GM21528 (cell line): ENCODE measurements around the gene UBAC2.
A peak's percentile ranks its signal among the peaks of the same experiment; 100 is the strongest.
"Not testable (repeated sequence)": the region's sequence is repeated elsewhere in the genome, so short reads cannot be mapped to it uniquely, and the experiment has no call there.

Source experiments
- ATAC-seq: cut with Tn5 transposase; IDR thresholded peaks from one replicate; pipeline ENCODE4 v1.9.1; 2021; ENCODE audit warnings: mild to moderate bottlenecking, moderate library complexity; ENCODE audit not compliant: unreplicated experiment, low FRiP score

UBAC2 gene

GRCh38 chr13:99230991-99231390 is 30.3 kb downstream of the UBAC2 start:
- no peak for ATAC-seq

DNA sequence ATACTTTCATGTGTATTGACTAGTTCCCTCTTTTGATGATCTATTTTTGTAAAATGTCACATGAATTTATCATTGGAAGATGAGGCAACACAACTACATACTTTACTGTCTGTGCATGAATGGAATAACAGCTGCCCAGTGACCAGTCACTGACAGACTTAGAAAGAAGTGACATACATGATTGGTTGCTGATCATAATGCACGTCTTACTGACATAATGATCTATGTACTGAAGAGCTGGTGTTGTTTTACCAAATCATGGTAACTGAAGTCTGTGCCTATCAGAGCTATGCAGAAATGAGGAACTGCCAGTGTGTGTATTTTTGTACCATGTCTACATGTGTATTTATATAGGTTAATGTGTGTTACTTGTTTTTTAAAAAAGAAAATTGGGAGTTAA is 31.1 kb downstream of the UBAC2 start:
- ATAC-seq = no peak

- ATAC-seq = no peak
Measured at GRCh38 chr13:99237981-99238662, 37.5 kb downstream of the UBAC2 start.

DNA sequence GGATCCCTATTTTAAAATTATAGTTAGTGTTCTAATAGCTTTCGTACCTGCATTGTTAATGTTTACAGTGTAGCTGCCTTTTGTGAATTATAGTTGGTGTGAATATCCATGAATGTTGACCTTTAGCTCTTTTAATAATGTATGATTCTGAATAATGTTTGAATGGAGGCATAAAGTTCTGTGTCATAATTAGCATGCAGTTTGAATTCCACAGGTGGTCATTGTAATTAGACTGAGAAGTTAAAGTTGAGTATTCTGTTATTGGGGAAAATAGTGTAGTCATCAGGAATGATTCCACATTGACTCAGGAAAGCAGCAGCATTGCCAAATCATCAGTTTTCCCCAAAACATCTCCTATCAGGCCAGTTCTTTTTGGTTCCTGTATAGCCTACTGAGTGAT is 45.4 kb downstream of the UBAC2 start:
- ATAC-seq = no peak

DNA sequence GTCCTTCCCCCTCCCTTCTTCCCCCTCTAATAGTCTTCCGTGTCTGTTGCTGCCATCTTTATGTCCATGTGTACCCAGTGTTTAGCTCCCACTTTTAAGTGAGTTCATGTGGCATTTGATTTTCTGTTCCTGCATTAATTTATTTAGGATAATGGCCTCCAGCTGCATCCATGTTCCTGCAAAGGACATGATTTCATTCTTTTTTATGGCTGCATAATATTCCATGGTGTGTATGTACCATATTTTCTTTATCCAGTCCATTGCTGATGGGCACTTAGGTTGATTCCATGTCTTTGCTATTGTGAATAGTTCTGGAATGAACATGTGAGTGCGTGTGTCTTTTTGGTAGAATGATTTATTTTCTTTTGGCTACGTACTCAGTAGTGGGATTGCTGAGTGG is 48.5 kb downstream of the UBAC2 start:
- ATAC-seq = not testable (repeated sequence)

GRCh38 chr13:99249606-99250005 is 49.0 kb downstream of the UBAC2 start:
- ATAC-seq = not testable (repeated sequence)

- ATAC-seq = no peak
Measured at GRCh38 chr13:99250982-99251825, 50.5 kb downstream of the UBAC2 start.

DNA sequence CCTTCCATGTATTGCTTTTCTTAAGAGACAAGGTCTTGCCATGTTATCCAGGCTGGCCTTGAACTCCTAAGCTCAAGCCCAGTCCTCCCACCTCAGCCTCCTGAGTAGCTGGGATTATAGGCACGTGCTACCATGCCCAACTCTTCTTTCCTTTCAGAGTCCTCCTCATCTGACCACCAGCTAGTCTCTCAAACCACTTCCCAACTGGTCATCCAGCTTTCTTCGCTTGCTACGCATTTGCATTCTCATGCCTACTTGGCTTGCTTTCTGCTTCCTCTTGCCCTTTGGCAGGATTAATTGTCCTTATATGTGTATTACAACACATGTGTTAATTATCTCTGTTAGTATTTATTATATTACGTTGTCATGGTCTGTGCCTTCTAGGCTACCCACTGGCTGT is 51.3 kb downstream of the UBAC2 start:
- no peak for ATAC-seq

DNA sequence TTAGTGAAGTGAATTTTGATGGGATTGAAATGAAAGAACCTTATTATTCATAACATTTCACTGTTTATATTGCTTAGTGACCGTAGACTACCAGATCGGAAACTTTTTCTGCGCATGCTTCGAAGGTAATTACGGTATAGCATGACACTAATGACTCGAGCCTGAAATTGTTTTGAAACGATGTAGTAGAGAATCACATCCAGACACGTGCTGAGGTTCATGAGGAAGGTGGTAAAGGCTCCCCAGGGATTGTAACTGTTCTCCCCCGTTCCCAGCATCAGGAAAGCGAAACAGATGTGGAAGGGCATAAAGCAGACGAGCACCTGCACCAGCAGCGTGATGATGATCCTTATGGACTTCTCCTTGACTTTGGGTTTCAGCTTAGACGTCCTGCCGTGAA is 54.2 kb downstream of the UBAC2 start:
- ATAC-seq = no peak

- ATAC-seq = no peak
Measured at GRCh38 chr13:99255271-99255670, 54.6 kb downstream of the UBAC2 start.

GRCh38 chr13:99256283-99256682 is 55.6 kb downstream of the UBAC2 start:
- no peak for ATAC-seq

- ATAC-seq = no peak
Measured at GRCh38 chr13:99256709-99257108, 56.1 kb downstream of the UBAC2 start.

DNA sequence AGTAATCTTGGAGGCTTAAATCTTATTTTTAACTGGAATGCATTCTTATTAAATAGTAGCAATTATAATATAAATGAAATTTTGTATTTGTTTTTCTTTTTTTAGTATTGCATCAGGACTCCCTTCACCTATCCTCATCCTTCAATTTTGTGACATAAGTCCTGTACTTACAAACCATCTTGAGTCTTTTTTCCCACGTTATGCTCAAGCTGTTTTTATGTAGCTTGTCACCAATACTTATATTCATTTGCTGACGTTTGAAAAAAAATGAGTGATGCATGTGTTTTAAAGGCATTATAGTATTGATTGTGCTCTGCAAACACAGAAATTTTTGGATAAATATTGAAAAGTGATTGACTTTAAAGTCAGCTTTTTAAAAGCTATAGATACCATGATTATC is 56.6 kb downstream of the UBAC2 start:
- ATAC-seq = no peak

GRCh38 chr13:99258210-99258860 is 57.7 kb downstream of the UBAC2 start, which contains the start of gene GPR18:
Gene GPR18, minus strand, starts transcription at chr13:99258379. Its CDS starts 2,507 bp downstream, at chr13:99255872.
- peak; percentile 76 for ATAC-seq

- ATAC-seq = peak; percentile 73
Measured at GRCh38 chr13:99258946-99259345, 58.3 kb downstream of the UBAC2 start.

- ATAC-seq = no peak
Measured at GRCh38 chr13:99260216-99260615, 59.6 kb downstream of the UBAC2 start.

- ATAC-seq = no peak
Measured at GRCh38 chr13:99261059-99261458, 60.4 kb downstream of the UBAC2 start.

GRCh38 chr13:99263126-99263785 is 62.6 kb downstream of the UBAC2 start:
- ATAC-seq = no peak

GRCh38 chr13:99264051-99264450 is 63.4 kb downstream of the UBAC2 start:
- ATAC-seq = no peak

- no peak for ATAC-seq
Measured at GRCh38 chr13:99265162-99265800, 64.6 kb downstream of the UBAC2 start.
